BE2C (cell line): ENCODE data around the gene TM6SF1.

ENCODE experiments used
- DNase-seq: peaks from one replicate; pipeline ENCODE4 v3.0.0-alpha.2; 2020
- H3K27me3 ChIP-seq: fragments of 250-450 bp; sonication (Bioruptor Pico); 2 replicates; pipeline ENCODE4 v1.5.1; 2020; ENCODE audit warnings: mild to moderate bottlenecking
- H3K36me3 ChIP-seq: fragments of 250-450 bp; sonication (Bioruptor Pico); 2 replicates; pipeline ENCODE4 v1.5.1; 2020; ENCODE audit warnings: mild to moderate bottlenecking
- H3K4me1 ChIP-seq: fragments of 250-450 bp; sonication (Bioruptor Pico); 2 replicates; pipeline ENCODE4 v1.5.1; 2020
- H3K4me3 ChIP-seq: 2 replicates; pipeline ENCODE4 v1.5.1; 2011; ENCODE audit warnings: low read depth, low read length
- H3K9me3 ChIP-seq: fragments of 250-450 bp; sonication (Bioruptor Pico); 2 replicates; pipeline ENCODE4 v1.5.1; 2020
- TF ChIP-seq, protein P1 (sequence below): IDR thresholded peaks from 2 replicates; pipeline ENCODE4 v1.5.1; 2012; ENCODE audit warnings: mild to moderate bottlenecking, low read depth, low read length

Gene TM6SF1

GRCh38 chr15:83178869-83179325, 71.5 kb downstream of the TM6SF1 start:
- no peak overlapping the region for H3K4me3 ChIP-seq
- H3K4me1 ChIP-seq, result peaks cover 5% of the 10 kb centered on the region; the same call in 1 of the 2 replicates
- DNase-seq, result no peak
- TF ChIP-seq, protein P1, sequence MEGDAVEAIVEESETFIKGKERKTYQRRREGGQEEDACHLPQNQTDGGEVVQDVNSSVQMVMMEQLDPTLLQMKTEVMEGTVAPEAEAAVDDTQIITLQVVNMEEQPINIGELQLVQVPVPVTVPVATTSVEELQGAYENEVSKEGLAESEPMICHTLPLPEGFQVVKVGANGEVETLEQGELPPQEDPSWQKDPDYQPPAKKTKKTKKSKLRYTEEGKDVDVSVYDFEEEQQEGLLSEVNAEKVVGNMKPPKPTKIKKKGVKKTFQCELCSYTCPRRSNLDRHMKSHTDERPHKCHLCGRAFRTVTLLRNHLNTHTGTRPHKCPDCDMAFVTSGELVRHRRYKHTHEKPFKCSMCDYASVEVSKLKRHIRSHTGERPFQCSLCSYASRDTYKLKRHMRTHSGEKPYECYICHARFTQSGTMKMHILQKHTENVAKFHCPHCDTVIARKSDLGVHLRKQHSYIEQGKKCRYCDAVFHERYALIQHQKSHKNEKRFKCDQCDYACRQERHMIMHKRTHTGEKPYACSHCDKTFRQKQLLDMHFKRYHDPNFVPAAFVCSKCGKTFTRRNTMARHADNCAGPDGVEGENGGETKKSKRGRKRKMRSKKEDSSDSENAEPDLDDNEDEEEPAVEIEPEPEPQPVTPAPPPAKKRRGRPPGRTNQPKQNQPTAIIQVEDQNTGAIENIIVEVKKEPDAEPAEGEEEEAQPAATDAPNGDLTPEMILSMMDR, result no peak
- no peaks in the 10 kb centered on the region for H3K27me3 ChIP-seq
- no peaks in the 10 kb centered on the region for H3K9me3 ChIP-seq
- H3K36me3 ChIP-seq, result no peaks in the 10 kb centered on the region

- no peak overlapping the region for H3K4me3 ChIP-seq
- TF ChIP-seq, protein P1, result no peak
- no peaks in the 10 kb centered on the region for H3K27me3 ChIP-seq
- no peak for DNase-seq
- no peaks in the 10 kb centered on the region for H3K36me3 ChIP-seq
- H3K9me3 ChIP-seq, result no peaks in the 10 kb centered on the region
- no peaks in the 10 kb centered on the region for H3K4me1 ChIP-seq
Observed at GRCh38 chr15:83185561-83185960, 78.1 kb downstream of the TM6SF1 start.
